CD4-positive, alpha-beta T cell treated with Interleukin-15 for 4 hours (primary cell): ENCODE data around the gene PTGES2.

ENCODE experiments used
- DNase-seq: peaks from one replicate; pipeline ENCODE4 v3.0.0-alpha.2; 2020; ENCODE audit warnings: low spot score

PTGES2 gene

DNA sequence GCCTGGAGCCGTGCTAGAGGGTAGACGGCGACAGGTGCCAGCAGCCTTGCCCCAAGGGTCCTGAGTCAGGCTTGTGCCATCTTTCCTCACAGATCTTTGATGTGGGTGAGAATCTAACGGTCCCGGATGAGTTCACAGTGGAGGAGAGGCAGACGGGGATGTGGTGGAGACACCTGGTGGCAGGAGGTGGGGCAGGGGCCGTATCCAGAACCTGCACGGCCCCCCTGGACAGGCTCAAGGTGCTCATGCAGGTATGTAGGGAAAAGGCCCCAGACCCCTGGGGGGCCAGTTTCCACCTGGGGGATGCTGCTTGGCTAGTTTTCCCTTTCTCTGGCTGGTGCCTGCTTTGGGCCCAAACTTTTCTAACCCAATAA lies 24.0 kb downstream of the PTGES2 start:
- DNase-seq: peak; percentile 51

- no peak for DNase-seq
These were observed 24.5 kb downstream of the PTGES2 start for GRCh38 chr9:128102861-128103588.

- no peak for DNase-seq
These were observed 25.3 kb downstream of the PTGES2 start for GRCh38 chr9:128102196-128102595.

- no peak for DNase-seq
These were observed 25.8 kb downstream of the PTGES2 start for GRCh38 chr9:128101690-128102089.

- no peak for DNase-seq
These were observed 26.3 kb downstream of the PTGES2 start for GRCh38 chr9:128101231-128101661.

DNA sequence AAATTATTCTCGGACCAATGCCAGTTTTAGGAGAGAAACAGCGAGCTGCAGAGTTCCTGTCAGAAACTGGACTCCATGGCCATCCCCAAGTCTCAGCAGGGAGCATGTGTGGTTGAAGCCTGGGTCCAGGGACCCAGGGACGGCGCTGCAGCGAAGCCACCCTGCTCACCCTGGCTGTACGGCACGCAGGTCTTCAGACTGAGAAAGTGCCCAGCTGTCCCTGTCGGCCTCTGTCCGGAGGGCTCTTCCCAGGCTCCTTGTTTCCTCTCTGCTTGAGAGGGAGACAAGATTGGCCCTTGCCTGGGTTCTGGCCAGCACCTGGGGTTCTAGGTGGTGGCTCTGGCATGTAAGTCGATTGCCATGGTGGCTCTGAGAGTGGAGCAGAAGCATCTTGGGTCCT lies 26.9 kb downstream of the PTGES2 start:
- no peak for DNase-seq

GRCh38 chr9:128099932-128100491 lies 27.5 kb downstream of the PTGES2 start:
- DNase-seq: no peak

DNA sequence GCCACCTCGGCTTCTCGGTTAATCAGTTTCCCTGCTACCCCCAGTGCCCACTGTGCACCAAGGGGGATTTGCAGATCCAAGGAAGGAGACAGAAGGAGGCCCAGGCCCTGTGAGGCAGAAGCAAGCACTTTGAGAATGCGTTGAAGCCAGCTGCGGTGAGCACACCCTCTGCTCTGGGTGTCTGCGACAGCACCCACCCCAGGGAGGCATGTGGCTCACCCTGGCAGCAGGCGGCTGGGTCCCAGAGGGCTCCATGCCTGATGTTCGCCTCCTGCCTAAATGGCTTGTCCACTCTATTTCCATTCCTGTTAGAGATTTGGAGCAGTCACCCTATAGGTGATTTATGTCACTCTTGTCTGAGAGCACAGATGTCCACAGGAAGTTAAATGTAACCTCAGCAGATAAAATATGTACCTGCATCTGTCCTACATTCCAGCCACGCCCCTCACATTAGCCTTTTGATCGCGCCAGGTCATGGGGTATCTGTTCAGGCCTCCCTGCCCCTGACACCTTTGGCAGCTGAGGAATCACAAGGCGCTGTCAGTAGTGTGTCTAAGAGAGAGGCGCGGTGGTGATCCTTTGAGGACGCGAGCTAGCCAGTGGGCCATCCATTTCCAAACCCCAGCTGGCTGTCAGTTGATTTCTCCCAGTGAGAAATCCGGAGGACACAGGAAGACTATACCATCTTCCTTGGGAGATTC lies 28.1 kb downstream of the PTGES2 start:
- no peak for DNase-seq

GRCh38 chr9:128098297-128099230 lies 29.0 kb downstream of the PTGES2 start:
- DNase-seq: peak; percentile 40

GRCh38 chr9:128097543-128098296 lies 29.8 kb downstream of the PTGES2 start:
- DNase-seq: no peak

GRCh38 chr9:128096616-128097536 lies 30.7 kb downstream of the PTGES2 start:
- no peak for DNase-seq

DNA sequence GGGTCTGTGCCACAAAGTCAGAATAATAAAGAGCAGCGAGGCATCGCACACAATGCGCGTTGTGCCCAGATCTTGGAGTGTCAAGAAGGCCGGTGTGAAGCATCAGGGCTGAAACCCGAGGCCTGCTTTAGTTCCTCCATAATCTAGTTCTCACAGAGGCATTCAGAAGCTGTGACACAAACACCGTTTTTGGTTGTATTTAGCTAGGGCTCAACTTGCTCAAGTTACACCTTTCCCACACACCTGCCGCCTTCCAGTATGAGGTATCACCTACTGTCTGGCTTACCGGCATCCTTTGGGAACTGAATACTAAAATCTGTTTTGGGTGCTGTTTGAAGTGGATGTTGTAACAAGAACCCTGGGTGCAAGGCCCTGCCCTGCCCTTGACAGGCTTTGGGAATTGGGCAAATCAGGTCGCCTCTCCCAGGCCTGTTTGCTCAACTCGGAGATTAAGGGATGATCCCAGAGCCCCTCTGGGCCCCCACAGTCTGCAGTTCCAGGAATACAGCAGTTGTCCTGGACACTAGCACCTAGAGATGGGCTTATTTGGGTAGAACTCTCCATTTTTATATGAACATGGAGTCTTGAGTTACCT lies 32.5 kb downstream of the PTGES2 start:
- DNase-seq: no peak

- DNase-seq: peak; percentile 83
These were observed 33.2 kb downstream of the PTGES2 start for GRCh38 chr9:128094166-128094949.

DNA sequence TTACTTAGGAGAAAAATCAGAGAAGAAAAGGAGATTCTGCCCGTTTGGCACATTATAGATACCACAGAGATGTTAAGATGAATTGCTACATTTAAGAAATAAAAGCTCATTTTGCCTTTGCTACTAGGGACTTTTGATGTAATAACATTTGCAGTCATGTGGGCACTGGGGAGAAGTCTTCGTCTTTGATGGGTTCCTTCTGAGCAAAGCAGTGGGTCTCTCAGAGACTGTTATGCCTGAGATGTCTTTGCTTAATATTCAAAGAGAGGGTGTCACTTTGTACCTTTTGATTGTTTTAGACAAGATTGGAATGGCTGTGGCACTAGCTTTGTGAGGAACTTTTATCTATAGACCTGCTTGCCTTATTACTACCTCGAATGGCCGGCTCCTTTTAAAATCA lies 34.5 kb downstream of the PTGES2 start:
- no peak for DNase-seq

DNA sequence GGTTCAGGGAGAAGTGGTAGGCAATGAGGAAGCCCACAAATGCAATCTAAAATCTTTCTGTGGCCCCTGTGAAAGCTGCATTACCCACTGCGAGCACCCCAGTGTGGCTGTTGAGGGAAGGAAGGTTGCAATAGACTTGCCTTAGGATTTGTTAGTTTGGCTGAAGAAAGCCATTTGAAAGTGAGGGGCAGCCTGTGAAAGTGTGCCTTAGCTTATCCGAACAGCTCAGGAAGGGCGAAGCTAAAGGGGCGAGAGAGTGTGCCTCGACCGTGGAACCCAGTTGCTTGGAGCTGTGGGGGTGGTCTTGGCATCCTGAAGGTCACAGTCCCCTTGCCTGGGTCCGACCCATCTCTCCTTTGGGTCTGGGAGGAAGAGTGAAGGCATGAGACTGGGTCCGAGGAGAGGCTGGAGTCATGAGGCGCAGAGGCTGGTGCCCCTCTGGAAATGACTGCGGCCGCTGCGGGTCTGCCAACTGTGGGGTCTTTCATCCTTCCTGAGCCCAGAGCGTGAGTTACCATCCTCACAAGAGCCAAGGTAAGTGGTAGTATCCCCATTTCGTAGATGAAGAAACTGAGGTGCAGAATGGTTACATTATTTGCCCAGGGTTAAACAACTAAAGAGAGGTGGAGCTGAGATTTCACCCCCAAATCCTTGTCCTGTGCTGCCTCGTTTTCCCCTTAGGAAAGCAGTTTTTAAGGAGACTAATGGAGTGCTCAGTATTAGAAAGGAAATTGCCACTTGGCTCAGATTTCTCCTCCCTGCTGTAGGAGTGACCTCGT lies 35.1 kb downstream of the PTGES2 start:
- DNase-seq: no peak

- DNase-seq: no peak
These were observed 36.0 kb downstream of the PTGES2 start for GRCh38 chr9:128091571-128091970.

GRCh38 chr9:128091144-128091543 lies 36.4 kb downstream of the PTGES2 start:
- DNase-seq: no peak

DNA sequence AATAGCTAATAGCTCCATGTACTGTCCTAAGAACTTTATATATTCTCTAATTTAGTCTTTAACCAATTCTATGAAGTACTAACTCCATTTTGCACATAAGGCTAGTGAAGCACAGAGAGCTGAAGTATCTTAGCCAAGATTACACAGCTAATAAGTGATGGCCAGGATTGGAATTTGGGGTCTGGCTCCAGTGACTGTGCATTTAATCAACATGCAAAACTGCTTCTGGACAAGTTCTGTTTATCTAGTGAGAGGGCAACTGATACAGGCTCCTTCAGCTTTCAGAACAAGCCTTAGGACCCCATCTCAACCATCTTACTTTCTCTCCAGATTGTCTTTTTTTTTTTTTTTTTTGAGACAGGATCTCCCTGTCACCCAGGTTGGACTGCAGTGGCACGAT lies 38.2 kb downstream of the PTGES2 start:
- no peak for DNase-seq
